Muscle of leg (tissue), 11 donors: ENCODE data around the gene SRD5A1. TPM values are rescaled to one million over a fixed set of nuclear protein-coding genes. Genes with fewer than 3 reads are reported as not detected.

Experiments used
- DNase-seq: peaks from one replicate; pipeline ENCODE4 v3.0.0; 2013
- H3K27ac ChIP-seq: one replicate; pipeline ENCODE4 v1.5.1; 2013; ENCODE audit warnings: mild to moderate bottlenecking, low read length, control low read depth
- H3K27me3 ChIP-seq: one replicate; pipeline ENCODE4 v1.6.1; 2013; ENCODE audit warnings: low read length; ENCODE audit not compliant: control insufficient read depth, insufficient read depth
- H3K36me3 ChIP-seq: one replicate; pipeline ENCODE4 v1.6.1; 2013; ENCODE audit warnings: low read length; ENCODE audit not compliant: control insufficient read depth, insufficient read depth
- H3K4me1 ChIP-seq: one replicate; pipeline ENCODE4 v1.6.1; 2013; ENCODE audit warnings: low read length; ENCODE audit not compliant: control insufficient read depth, insufficient read depth
- H3K4me3 ChIP-seq: one replicate; pipeline ENCODE4 v1.5.1; 2013; ENCODE audit warnings: low read length, control low read depth
- H3K9me3 ChIP-seq: replicated peaks from 2 replicates; pipeline ENCODE4 v1.6.1; 2013; ENCODE audit warnings: low read depth, low read length; ENCODE audit not compliant: control insufficient read depth
- WGBS: methylation state at CpG from one replicate; pipeline ENCODE4 v1.1.5; 2013; ENCODE audit warnings: missing lambda C conversion rate; ENCODE audit not compliant: insufficient coverage; 5-methylcytosine and 5-hydroxymethylcytosine counted together
- polyA plus RNA-seq, 8 donors: library from polyadenylated mRNA; unstranded; fragments of 120-200 nt; gene quantifications; one replicate each; pipeline versions ENCODE4 v1.2.1 to v1.2.3, GENCODE V29; 2013; ENCODE audit warnings: inconsistent platforms in 1 of 8, low replicate concordance in 1 of 8; ENCODE audit not compliant: insufficient read length in 8 of 8, insufficient read depth in 1 of 8
- total RNA-seq: library from RNA; stranded (reverse); fragments of 120-200 nt; gene quantifications from one replicate; pipeline ENCODE4 v1.2.4, GENCODE V29; 2013

Gene SRD5A1
- total and polyA plus RNA-seq, 9 donors: 7.9 to 12.6 (median 9.6) TPM

- H3K36me3 ChIP-seq: no peaks in the 10 kb centered on the region
- H3K9me3 ChIP-seq: no peaks in the 10 kb centered on the region
- no peak overlapping the region for H3K4me3 ChIP-seq
- WGBS: 92% methylated on average over 2 of the region's 6 CpGs
- no peak overlapping the region for H3K27ac ChIP-seq
- H3K27me3 ChIP-seq: peaks cover 4% of the 10 kb centered on the region
- DNase-seq: no peak
- H3K4me1 ChIP-seq: peaks cover 9% of the 10 kb centered on the region
Measured at GRCh38 chr5:6705088-6705487, 71.8 kb downstream of the SRD5A1 start.

GRCh38 chr5:6705959-6706358 is 72.7 kb downstream of the SRD5A1 start:
- Histone ChIP-seq H3K27me3 (peaks cover 2% of the 10 kb centered on the region), H3K4me3 (no peak overlapping the region), H3K9me3 (no peaks in the 10 kb centered on the region), H3K36me3 (no peaks in the 10 kb centered on the region), H3K4me1 (peaks cover 9% of the 10 kb centered on the region), H3K27ac (no peak overlapping the region)
- no peak for DNase-seq
- 70% methylated on average over 4 of the region's 5 CpGs for WGBS

- Histone ChIP-seq H3K9me3 (no peaks in the 10 kb centered on the region), H3K4me1 (peaks cover 14% of the 10 kb centered on the region), H3K36me3 (no peaks in the 10 kb centered on the region), H3K4me3 (no peak overlapping the region), H3K27me3 (peaks cover 2% of the 10 kb centered on the region), H3K27ac (no peak overlapping the region)
- WGBS: 68% methylated on average over 2 of the region's 6 CpGs
- DNase-seq: no peak
Measured at GRCh38 chr5:6707852-6708251, 74.6 kb downstream of the SRD5A1 start.

DNA sequence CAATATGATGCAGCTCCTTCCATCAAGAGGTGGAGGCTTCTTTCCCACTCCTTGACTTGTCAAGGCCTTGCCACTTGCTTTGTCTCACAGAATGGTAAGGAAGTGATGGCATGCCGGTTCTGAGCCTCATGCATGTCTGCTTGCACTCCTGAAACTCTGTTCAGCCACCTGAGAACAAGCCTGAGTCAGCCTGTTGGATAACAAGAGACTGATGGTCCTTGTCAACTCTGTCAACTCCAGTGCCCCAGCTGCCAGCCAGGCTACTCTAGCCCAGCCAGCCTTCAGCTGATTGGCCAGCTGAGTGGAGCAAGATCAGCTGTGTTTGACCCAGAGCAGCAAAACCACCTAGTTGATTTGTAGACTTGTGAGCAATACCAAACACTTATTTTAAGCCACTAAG is 75.6 kb downstream of the SRD5A1 start:
- Histone ChIP-seq H3K27me3 (peaks cover 2% of the 10 kb centered on the region), H3K27ac (no peak overlapping the region), H3K9me3 (no peaks in the 10 kb centered on the region), H3K36me3 (no peaks in the 10 kb centered on the region), H3K4me1 (peaks cover 14% of the 10 kb centered on the region), H3K4me3 (no peak overlapping the region)
- no peak for DNase-seq
- no CpG with 5 or more reads among the region's 1 CpG for WGBS

- peaks cover 2% of the 10 kb centered on the region for H3K27me3 ChIP-seq
- no peak overlapping the region for H3K27ac ChIP-seq
- peaks cover 9% of the 10 kb centered on the region for H3K4me1 ChIP-seq
- DNase-seq: no peak
- no peak overlapping the region for H3K4me3 ChIP-seq
- no peaks in the 10 kb centered on the region for H3K9me3 ChIP-seq
- 92% methylated on average over 2 of the region's 5 CpGs for WGBS
- no peaks in the 10 kb centered on the region for H3K36me3 ChIP-seq
Measured at GRCh38 chr5:6710070-6710469, 76.8 kb downstream of the SRD5A1 start.

DNA sequence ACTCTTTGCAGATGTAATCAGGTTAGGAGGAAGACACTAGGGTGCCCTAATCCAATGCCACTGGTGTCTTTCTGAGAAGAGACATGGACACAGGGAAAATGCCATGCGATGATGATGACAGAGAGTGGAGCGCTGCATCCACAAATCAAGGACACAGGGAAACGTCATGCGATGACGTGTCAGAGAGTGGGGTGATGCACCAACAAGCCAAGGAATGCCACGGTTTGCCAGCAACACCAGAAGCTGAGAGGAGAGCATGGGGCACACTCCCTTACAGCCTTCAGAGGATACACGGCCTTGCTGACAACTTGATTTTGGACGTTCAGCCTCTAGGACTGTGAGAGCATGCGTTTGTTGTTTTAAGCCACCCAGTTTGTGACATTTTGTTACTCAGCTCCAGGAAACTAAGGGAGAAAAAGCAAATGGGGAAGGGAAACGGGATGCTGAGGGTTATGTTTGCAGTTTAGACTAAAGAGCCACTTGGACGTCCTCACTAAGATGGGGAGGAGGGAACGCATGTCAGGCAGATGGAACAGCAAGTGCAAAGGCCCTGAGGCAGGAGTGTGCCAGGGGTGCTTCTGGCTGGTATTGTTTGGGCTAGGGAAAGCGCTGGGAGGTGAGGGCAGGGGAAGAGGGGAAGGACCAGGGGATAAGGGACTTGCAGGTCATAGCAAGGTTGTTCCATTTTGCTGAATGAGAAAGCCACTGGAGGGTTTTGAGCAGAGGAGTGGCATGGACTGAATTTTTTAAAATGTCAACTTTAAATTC is 77.5 kb downstream of the SRD5A1 start:
- no peak overlapping the region for H3K4me3 ChIP-seq
- H3K36me3 ChIP-seq: no peaks in the 10 kb centered on the region
- WGBS: 80% methylated on average over 13 of the region's 13 CpGs
- H3K27ac ChIP-seq: no peak overlapping the region
- H3K27me3 ChIP-seq: peaks cover 2% of the 10 kb centered on the region
- H3K9me3 ChIP-seq: no peaks in the 10 kb centered on the region
- no peak for DNase-seq
- H3K4me1 ChIP-seq: peaks cover 13% of the 10 kb centered on the region

DNA sequence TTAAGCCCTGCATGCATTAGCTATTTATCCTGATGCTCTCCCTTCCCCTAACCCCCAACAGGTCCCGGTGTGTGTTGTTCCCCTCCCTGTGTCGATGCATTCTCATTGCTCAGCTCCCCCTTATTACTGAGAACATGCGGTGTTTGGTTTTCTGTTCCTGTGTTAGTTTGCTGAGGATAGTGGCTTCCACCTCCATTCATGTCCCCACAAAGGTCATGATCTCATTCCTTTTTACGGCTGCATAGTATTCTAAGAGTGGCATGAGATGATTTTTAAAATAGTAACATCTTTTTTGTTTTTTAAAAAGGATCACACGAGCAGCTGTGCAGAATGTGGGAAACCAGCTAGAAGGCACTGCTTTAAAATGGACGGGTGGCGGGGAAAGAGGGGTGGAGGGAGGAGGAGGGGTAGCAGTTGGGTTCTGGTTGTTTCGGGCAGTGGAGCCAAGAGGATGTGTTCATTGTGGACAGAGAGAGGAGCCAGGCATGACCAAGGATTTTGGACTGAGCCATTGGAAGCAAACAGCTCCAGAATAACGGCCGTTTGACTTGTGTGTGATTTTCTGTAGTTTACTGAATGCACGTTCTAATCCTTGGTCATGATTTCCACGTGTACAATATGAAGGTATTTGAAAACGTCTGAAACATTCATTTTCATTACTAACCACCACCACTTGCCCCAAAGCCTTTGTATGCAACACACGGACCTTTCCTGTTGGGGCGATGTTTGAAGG is 78.3 kb downstream of the SRD5A1 start:
- peaks cover 2% of the 10 kb centered on the region for H3K27me3 ChIP-seq
- H3K4me1 ChIP-seq: peaks cover 22% of the 10 kb centered on the region
- no peak for DNase-seq
- peaks cover 4% of the 10 kb centered on the region for H3K36me3 ChIP-seq
- peak overlapping the region; percentile 97 for H3K27ac ChIP-seq
- H3K9me3 ChIP-seq: no peaks in the 10 kb centered on the region
- 37% methylated on average over 5 of the region's 15 CpGs for WGBS
- H3K4me3 ChIP-seq: peak overlapping the region; percentile 72

DNA sequence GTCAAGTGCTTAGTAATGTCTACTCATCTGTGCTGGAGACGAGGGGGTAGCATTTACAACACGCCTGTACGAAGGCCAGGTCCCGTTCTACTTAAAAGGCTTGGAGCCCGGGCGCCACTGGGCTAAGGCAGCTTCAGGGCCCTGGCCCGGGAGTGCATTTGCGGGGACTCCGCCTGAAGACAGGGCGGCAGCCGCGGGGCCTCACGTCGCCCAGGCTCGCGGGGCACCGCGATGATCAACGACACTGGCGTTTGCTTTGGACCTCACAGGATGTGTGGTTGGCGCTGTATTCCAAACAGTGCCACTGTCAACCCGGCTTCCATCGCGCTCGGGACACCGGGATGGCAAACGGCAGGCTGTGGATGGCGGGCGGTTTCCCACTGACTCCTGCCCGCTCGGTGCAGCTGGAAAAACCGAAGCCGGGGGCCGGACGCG is 78.9 kb downstream of the SRD5A1 start:
- H3K27me3 ChIP-seq: peaks cover 2% of the 10 kb centered on the region
- peaks cover 6% of the 10 kb centered on the region for H3K36me3 ChIP-seq
- peak overlapping the region; percentile 97 for H3K27ac ChIP-seq
- DNase-seq: peak; percentile 61
- H3K4me1 ChIP-seq: peaks cover 27% of the 10 kb centered on the region
- H3K9me3 ChIP-seq: no peaks in the 10 kb centered on the region
- peak overlapping the region; percentile 72 for H3K4me3 ChIP-seq
- WGBS: under 1% methylated on average over 36 of the region's 36 CpGs

- peaks cover 28% of the 10 kb centered on the region for H3K4me1 ChIP-seq
- H3K27ac ChIP-seq: peak overlapping the region; percentile 97
- H3K9me3 ChIP-seq: no peaks in the 10 kb centered on the region
- peaks cover 6% of the 10 kb centered on the region for H3K36me3 ChIP-seq
- under 1% methylated on average over 73 of the region's 85 CpGs for WGBS
- H3K4me3 ChIP-seq: peak overlapping the region; percentile 72
- DNase-seq: peak; percentile 99
- peaks cover 2% of the 10 kb centered on the region for H3K27me3 ChIP-seq
Measured at GRCh38 chr5:6712577-6713273, 79.5 kb downstream of the SRD5A1 start.
